GM19324 (cell line): ENCODE results near the gene SIGLEC9.
"Not testable (repeated sequence)": the region's sequence is repeated elsewhere in the genome, so short reads cannot be mapped to it uniquely, and the experiment has no call there.

ENCODE experiments used
- ATAC-seq: cut with Tn5 transposase; IDR thresholded peaks from one replicate; pipeline ENCODE4 v1.9.1; 2021; ENCODE audit warnings: mild to moderate bottlenecking, moderate library complexity; ENCODE audit not compliant: unreplicated experiment, low FRiP score

Gene SIGLEC9

GRCh38 chr19:51169283-51169918, 44.7 kb downstream of the SIGLEC9 start:
- not testable (repeated sequence) for ATAC-seq

DNA sequence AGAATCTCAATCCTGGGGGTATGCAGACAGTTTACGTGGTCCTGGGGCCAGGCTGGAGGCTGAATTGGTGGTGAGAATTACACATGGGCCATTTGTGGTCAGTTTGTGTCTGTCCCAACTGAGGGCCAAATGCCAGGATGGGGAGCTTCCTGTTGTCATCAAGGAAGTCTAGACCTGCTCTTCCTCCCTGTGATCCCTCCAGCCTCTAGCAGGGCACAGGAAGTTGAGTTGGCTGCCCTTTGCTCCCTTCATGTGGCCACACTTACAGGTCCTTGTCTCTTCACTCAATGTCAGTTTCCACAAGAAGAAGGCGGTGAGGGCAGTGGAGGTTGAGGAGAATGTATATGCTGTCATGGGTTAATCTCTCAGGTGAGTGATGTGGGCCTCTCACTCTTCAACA, 47.5 kb downstream of the SIGLEC9 start:
- no peak for ATAC-seq

GRCh38 chr19:51173681-51174080, 49.0 kb downstream of the SIGLEC9 start:
- ATAC-seq, result no peak

DNA sequence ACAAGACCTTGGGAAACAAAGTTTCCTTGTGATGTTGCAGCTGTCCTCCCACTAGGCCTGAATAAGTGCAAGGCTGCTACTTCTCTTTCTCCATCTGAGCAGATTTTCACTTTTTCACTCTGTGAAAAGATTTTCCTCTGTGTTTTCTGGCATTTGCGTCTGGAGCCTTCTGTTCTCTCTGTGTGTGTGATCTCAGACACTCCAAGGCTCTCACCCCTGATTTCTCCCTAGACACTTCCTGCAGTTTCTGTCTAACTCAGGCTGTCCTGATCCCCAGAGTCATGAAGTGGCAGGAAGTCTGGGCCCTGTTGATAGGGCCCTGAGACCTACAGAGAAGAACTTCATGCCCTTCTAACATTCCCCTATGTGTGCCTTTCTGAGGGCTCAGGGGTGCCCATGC, 54.5 kb downstream of the SIGLEC9 start:
- ATAC-seq, result no peak
